Sigmoid colon (tissue), 7 donors: Measurements from ENCODE around the gene RBM45. TPM values are rescaled to one million over a fixed set of nuclear protein-coding genes. Genes with fewer than 3 reads are reported as not detected.

Source experiments
- DNase-seq: peaks from one replicate; pipeline ENCODE4 v3.0.0-alpha.2; 2019
- H3K27ac ChIP-seq, 4 donors: fragments of 200-600 bp; sonication (generic); one replicate each; pipeline ENCODE4 v1.5.1; 2016 to 2019; ENCODE audit warnings: mild to moderate bottlenecking in 1 of 4
- H3K27me3 ChIP-seq, 3 donors: fragments of 200-600 bp; sonication (generic); one replicate each; pipeline ENCODE4 v1.5.1; 2019; ENCODE audit warnings: mild to moderate bottlenecking in 1 of 3
- H3K36me3 ChIP-seq, 4 donors: fragments of 200-600 bp; sonication (generic); one replicate each; pipeline ENCODE4 v1.5.1; 2016 to 2019
- H3K4me1 ChIP-seq, 4 donors: fragments of 200-600 bp; sonication (generic); one replicate each; pipeline ENCODE4 v1.5.1; 2017 to 2019
- H3K4me3 ChIP-seq, 4 donors: fragments of 200-600 bp; sonication (generic); one replicate each; pipeline ENCODE4 v1.5.1; 2017 to 2019; ENCODE audit warnings: mild to moderate bottlenecking in 2 of 4, moderate library complexity in 1 of 4
- H3K9me3 ChIP-seq, 4 donors: fragments of 200-600 bp in 3 of 4; sonication (generic) in 3 of 4; one replicate each; pipeline versions ENCODE4 v1.5.1 to v1.6.1; 2013 to 2019
- EP300 ChIP-seq, 4 donors: sonication (generic); formaldehyde crosslinking; IDR thresholded peaks; one replicate each; pipeline ENCODE4 v1.6.1; 2017; ENCODE audit warnings: antibody characterized with exemption in 4 of 4
- POLR2A ChIP-seq, 2 donors: fragments of 450-650 bp; IDR thresholded peaks; one replicate each; pipeline ENCODE4 v1.6.1; 2016; ENCODE audit warnings: antibody characterized with exemption in 2 of 2, mild to moderate bottlenecking in 2 of 2, moderate library complexity in 2 of 2
- POLR2AphosphoS5 ChIP-seq, 4 donors: sonication (generic); formaldehyde crosslinking; IDR thresholded peaks; one replicate each; pipeline ENCODE4 v1.6.1; 2017; ENCODE audit warnings: antibody characterized with exemption in 4 of 4
- WGBS, 2 donors: extraction: QIAGEN DNeasy Blood & Tissue Kit; methylation state at CpG; one replicate each; pipeline ENCODE4 v1.1.7; 2013; 5-methylcytosine and 5-hydroxymethylcytosine counted together
- intact Hi-C: fragments of 100-400 bp; cut with DNase I; formaldehyde crosslinking; loops from one replicate; pipeline ENCODE4 v1.15.1; 2023
- polyA plus RNA-seq, 3 donors: library from polyadenylated mRNA; stranded (reverse); fragments of 200-250 nt; gene quantifications; one replicate each; pipeline ENCODE4 v1.2.3, GENCODE V29; 2013
- small RNA-seq, 3 donors: library from RNA; depleted of rRNA; stranded (forward); fragments of <200 nt; gene quantifications; one replicate each; pipeline ENCODE3, GENCODE V24; 2016
- total RNA-seq, 4 donors: library from RNA; depleted of rRNA; stranded (reverse); fragments of >200 nt; gene quantifications; one replicate each; pipeline ENCODE4 v1.1.0, GENCODE V29; 2016
- TF ChIP-seq, protein P1 (sequence below), 4 experiments: fragments of 450-650 bp in 3 of 4; fragments of 200-600 bp in 1 of 4; IDR thresholded peaks; one replicate each; pipeline ENCODE4 v1.5.1; 2016 to 2019; ENCODE audit warnings: antibody characterized with exemption in 4 of 4, mild to moderate bottlenecking in 3 of 4, moderate library complexity in 2 of 4
- donor health status: healthy with polysubstance abuse.
- donor health status: Bipolar disorder and iron deficiency.
- donor health status: healthy.

RBM45 gene
- total and polyA plus RNA-seq, 7 donors, result 7.2 to 18.5 (median 12.2) TPM

DNA sequence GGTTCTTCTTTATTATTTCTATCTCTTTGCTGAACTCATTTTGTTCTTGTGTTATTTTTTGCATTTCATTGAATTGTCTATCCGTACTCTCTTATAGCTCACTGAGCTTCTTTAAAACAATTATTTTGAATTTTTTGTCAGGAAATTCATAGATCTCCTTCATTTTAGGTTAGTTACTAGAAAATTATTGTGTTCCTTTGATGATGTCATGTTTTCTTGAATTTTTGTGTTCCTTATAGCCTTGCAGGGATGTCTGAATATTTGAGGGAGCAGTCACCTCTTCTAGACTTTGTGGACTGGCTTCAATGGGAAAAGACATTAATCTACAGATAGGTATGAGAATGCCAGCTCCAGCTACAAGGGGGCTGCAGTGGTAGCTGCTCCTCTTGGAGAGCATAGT, 61.4 kb downstream of the RBM45 start:
- Histone ChIP-seq H3K9me3 (no peaks in the 10 kb centered on the region), H3K36me3 (no peaks in the 10 kb centered on the region), H3K27me3 (no peaks in the 10 kb centered on the region), H3K4me1 (no peaks in the 10 kb centered on the region), H3K27ac (no peak overlapping the region), H3K4me3 (no peak overlapping the region)
- WGBS, 2 donors, result 96 to 97% methylated on average over 1 of the region's 1 CpG
- no peak for DNase-seq
- no peak for TF ChIP-seq POLR2A (IDR thresholded peaks at IDR 0.05)
- TF ChIP-seq, protein P1, sequence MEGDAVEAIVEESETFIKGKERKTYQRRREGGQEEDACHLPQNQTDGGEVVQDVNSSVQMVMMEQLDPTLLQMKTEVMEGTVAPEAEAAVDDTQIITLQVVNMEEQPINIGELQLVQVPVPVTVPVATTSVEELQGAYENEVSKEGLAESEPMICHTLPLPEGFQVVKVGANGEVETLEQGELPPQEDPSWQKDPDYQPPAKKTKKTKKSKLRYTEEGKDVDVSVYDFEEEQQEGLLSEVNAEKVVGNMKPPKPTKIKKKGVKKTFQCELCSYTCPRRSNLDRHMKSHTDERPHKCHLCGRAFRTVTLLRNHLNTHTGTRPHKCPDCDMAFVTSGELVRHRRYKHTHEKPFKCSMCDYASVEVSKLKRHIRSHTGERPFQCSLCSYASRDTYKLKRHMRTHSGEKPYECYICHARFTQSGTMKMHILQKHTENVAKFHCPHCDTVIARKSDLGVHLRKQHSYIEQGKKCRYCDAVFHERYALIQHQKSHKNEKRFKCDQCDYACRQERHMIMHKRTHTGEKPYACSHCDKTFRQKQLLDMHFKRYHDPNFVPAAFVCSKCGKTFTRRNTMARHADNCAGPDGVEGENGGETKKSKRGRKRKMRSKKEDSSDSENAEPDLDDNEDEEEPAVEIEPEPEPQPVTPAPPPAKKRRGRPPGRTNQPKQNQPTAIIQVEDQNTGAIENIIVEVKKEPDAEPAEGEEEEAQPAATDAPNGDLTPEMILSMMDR (IDR thresholded peaks at IDR 0.05), result no peak
- TF ChIP-seq EP300 (IDR thresholded peaks at IDR 0.05), result no peak
- no peak for TF ChIP-seq POLR2AphosphoS5 (IDR thresholded peaks at IDR 0.05)
- intact Hi-C loops, result no loop called here

DNA sequence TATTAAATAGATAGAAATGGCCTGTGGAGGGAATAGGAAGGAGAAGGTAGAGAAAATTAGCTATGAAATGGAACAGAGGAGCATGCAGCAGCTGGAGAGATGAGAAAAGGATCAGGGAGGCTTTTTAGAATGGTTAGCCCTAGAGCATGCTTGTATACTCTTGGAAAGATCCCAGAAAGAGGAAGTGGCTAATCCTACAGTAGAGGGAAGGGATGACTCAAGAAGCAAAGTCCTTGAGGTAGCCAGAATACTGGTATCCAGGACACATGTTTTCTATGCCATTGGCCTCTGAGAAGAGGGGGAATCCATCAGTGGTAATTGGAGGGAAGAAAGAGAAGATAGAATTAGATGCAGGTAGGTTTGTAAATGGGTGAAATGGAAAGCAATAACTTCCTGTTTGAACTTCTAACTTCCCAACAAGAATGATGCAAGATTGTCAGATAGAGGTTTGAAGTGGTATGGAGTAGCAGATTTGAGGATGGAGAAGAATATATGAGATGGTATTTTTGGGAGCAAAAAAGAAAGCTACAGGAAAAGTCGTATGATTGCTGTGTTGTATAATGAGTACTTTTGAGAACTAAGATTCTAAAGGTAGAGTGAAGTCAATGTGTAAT, 64.9 kb downstream of the RBM45 start:
- DNase-seq, result no peak
- no peak overlapping the region for H3K27ac ChIP-seq
- H3K27me3 ChIP-seq, result no peaks in the 10 kb centered on the region
- 60 to 86% methylated on average over 1 of the region's 1 CpG for WGBS, 2 donors
- no peaks in the 10 kb centered on the region for H3K36me3 ChIP-seq
- no peaks in the 10 kb centered on the region for H3K9me3 ChIP-seq
- TF ChIP-seq, protein P1 (IDR thresholded peaks at IDR 0.05), result no peak
- TF ChIP-seq POLR2AphosphoS5 (IDR thresholded peaks at IDR 0.05) (no peak), EP300 (IDR thresholded peaks at IDR 0.05) (no peak)
- H3K4me3 ChIP-seq, result no peak overlapping the region
- intact Hi-C loops, result no loop called here
- no peaks in the 10 kb centered on the region for H3K4me1 ChIP-seq

Small RNA genes within 50 kb of the gene (small RNA-seq; reads per million reads assigned to genes)
- gene AC011998.1 (0 reads per million in 3 donors), gene RNU5E-9P (0 to 0.11 (median 0) reads per million in 3 donors)

Other genes starting within 250 kb of the RBM45 start
- gene PDE11A, start 39.7 kb upstream of the RBM45 start, total RNA-seq, result 10 to 100 TPM in 1 of 4 donors, 1 to 10 TPM in 3; 2.6 to 16.8 (median 5.0) TPM
- gene PDE11A, start 39.7 kb upstream of the RBM45 start, polyA plus RNA-seq, result under 1 TPM in 1 of 3 donors, not detected in 2; 0.57 TPM
- 1 to 10 TPM; 1.5 to 3.2 (median 2.3) TPM for gene OSBPL6, start 82.1 kb downstream of the RBM45 start, total RNA-seq
- under 1 TPM; 0.23 to 0.60 (median 0.52) TPM for gene OSBPL6, start 82.1 kb downstream of the RBM45 start, polyA plus RNA-seq